ENCODE data around the gene TMEM95.

- TF ChIP-seq, protein P1, sequence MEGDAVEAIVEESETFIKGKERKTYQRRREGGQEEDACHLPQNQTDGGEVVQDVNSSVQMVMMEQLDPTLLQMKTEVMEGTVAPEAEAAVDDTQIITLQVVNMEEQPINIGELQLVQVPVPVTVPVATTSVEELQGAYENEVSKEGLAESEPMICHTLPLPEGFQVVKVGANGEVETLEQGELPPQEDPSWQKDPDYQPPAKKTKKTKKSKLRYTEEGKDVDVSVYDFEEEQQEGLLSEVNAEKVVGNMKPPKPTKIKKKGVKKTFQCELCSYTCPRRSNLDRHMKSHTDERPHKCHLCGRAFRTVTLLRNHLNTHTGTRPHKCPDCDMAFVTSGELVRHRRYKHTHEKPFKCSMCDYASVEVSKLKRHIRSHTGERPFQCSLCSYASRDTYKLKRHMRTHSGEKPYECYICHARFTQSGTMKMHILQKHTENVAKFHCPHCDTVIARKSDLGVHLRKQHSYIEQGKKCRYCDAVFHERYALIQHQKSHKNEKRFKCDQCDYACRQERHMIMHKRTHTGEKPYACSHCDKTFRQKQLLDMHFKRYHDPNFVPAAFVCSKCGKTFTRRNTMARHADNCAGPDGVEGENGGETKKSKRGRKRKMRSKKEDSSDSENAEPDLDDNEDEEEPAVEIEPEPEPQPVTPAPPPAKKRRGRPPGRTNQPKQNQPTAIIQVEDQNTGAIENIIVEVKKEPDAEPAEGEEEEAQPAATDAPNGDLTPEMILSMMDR (conservative IDR thresholded peaks at IDR 0.05), result no peak
- no peak for TF ChIP-seq EZH2 (IDR thresholded peaks at IDR 0.05; ENCODE audit: low read depth)
Measured at GRCh38 chr17:7363311-7363710, 8.4 kb downstream of the TMEM95 start.
